GM12875 (cell line): ENCODE measurements around the gene FMR1NB.

Experiments used
- H3K4me3 ChIP-seq: one replicate; pipeline ENCODE4 v1.5.1; 2011; ENCODE audit warnings: low read depth, low read length, control low read depth
- CTCF ChIP-seq: IDR thresholded peaks from 2 replicates; pipeline ENCODE4 v1.5.1; 2011; ENCODE audit warnings: low read depth, mild to moderate bottlenecking, control low read depth, inconsistent platforms, low read length, moderate library complexity, borderline replicate concordance; ENCODE audit not compliant: insufficient read depth

Gene FMR1NB

GRCh38 chrX:148024425-148025148 lies 43.5 kb downstream of the FMR1NB start:
- no peak overlapping the region for H3K4me3 ChIP-seq
- TF ChIP-seq CTCF = no peak

GRCh38 chrX:148035380-148035779 lies 54.2 kb downstream of the FMR1NB start:
- no peak for TF ChIP-seq CTCF
- no peak overlapping the region for H3K4me3 ChIP-seq

- no peak overlapping the region for H3K4me3 ChIP-seq
- TF ChIP-seq CTCF = no peak
These were observed 55.9 kb downstream of the FMR1NB start for GRCh38 chrX:148037020-148037419.

DNA sequence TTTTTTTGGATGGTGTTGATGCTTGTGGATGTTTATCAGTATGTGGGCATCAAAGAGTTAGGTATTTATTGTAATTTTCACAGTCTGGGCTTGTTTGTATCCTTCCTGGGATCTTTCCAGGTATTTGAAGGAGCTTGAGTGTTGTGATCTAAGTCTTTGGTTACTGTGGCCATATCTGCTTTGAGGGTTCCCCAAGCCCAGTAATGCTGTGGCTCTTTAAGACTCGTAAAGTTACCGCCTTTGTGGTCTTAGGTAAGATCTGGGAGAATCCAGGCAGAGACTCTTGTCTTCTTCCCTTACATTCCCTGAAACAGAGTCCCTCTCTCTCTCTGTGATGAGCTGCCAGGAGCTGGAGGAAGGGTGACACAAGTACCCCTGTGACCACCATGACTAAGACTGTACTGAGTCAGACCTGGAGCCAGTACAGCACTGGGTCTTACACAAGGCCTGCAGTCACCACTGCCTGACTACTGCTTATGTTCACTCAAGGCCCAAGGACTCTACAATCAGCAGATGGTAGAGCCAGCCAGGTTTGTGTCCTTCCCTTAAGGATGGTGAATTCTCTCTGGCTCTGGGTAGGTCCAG lies 62.2 kb downstream of the FMR1NB start:
- no peak for TF ChIP-seq CTCF
- no peak overlapping the region for H3K4me3 ChIP-seq

- H3K4me3 ChIP-seq = no peak overlapping the region
- TF ChIP-seq CTCF = no peak
These were observed 66.1 kb downstream of the FMR1NB start for GRCh38 chrX:148047200-148047599.

- peak; percentile 33; the same call in 1 of the 2 replicates for TF ChIP-seq CTCF
- no peak overlapping the region for H3K4me3 ChIP-seq
These were observed 68.3 kb downstream of the FMR1NB start for GRCh38 chrX:148049441-148049840.

GRCh38 chrX:148051973-148052372 lies 70.8 kb downstream of the FMR1NB start:
- no peak overlapping the region for H3K4me3 ChIP-seq
- no peak for TF ChIP-seq CTCF
